ENCODE measurements around the gene RAB20.

DNA sequence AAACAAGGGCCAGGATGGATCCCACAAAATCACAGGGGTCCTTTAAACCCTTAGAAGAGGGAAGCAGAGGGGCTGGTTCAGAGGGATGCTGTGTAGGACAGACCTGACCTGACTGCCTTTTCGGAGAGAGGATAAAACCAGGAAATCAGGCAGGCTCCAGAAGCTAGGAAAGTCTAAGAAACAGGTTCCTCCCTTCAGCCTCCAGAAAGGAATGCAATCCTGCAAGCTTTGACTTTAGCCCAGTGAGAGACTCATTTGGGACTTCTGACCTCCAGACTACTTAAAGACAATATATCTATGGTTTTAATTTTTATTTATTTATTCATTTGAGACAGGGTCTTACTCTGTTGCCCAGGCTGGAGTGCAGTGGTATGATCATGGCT lies 5.3 kb downstream of the RAB20 start:
- TF ChIP-seq GATA3 (IDR thresholded peaks at IDR 0.05; ENCODE audit: low read depth, low read length) (no peak), GATA2 (IDR thresholded peaks at IDR 0.05; ENCODE audit: low read depth, low read length) (no peak)

Measured in SH-SY5Y (cell line).